NCI-H226 (cell line): ENCODE results near the gene PNKD.
A peak's percentile ranks its signal among the peaks of the same experiment; 100 is the strongest.

ENCODE experiments used
- DNase-seq: peaks from one replicate; pipeline ENCODE4 v3.0.0-alpha.2; 2015

Gene PNKD

DNA sequence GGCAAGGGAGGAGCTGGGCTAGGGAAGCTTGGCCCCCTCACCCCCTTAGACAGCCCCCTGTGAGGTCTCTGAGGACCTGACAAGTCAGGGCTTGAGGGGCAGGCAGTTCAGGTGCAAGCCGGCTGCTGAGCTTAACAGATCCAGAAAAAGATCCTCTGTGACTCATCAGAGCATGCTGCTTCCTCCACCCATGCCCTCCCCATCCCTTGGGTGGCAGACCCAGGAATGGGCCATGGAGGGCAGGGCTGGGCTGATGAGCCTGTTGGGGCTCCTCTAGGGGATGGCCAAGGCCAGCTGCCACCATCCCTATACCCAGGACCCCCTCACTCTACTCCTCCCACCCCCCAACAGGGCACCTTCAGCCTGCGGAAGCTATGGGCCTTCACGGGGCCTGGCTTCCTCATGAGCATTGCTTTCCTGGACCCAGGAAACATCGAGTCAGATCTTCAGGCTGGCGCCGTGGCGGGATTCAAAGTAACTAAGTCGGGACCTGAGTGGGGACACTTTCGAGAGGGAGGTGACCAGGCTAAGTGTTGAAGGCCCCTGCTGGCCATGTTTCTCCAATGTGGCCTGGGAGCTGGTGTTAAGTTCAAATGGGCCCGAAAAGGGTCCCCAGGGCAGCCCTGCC lies 113.7 kb downstream of the PNKD start:
- no peak for DNase-seq

DNA sequence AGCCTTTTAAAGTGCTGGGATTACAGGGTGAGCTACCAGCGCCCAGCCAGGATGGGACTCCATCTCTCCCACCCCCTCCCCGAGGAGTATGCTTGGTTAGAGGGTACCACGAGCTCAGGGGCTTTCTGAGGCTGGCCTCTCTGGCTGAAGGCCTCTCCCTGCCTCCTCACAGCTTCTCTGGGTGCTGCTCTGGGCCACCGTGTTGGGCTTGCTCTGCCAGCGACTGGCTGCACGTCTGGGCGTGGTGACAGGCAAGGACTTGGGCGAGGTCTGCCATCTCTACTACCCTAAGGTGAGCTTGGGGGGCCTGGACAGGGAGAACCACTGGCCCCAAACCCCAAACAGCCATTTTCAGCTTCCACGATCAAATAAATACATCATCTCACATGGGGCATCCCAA lies 114.7 kb downstream of the PNKD start:
- no peak for DNase-seq

DNA sequence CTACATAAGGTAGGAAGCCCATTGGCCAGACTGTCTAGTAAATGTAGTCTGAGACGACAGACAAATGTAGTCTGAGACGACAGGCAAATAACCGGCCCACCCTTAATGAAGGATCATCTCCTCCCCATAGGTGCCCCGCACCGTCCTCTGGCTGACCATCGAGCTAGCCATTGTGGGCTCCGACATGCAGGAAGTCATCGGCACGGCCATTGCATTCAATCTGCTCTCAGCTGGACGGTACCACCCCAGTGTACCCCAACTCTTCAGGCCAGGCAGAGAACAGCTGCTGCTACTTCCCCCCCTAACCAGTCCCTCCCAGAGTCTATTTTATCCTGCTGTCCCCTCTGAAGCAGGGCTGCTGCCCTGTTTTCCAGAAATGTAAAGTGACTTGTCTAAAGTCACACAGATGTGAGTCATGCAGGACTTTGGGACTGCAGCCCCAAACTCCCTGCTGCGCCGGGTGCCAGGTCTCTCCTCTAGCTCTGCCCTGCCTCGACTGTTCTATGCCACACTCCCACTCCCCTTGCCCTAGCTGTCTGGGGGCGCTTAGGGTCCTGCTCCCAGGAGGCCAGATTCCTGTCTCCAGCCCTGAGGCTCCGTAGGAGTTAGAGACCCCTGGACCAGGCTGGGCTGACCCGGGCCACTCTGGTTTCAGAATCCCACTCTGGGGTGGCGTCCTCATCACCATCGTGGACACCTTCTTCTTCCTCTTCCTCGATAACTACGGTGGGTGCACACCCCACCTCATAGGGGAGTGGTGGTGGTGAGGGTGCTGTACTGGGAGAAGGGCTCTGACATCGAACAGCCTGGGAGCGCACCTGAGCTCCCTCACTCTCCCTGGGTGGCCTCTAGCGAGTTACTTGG lies 116.4 kb downstream of the PNKD start:
- no peak for DNase-seq

DNA sequence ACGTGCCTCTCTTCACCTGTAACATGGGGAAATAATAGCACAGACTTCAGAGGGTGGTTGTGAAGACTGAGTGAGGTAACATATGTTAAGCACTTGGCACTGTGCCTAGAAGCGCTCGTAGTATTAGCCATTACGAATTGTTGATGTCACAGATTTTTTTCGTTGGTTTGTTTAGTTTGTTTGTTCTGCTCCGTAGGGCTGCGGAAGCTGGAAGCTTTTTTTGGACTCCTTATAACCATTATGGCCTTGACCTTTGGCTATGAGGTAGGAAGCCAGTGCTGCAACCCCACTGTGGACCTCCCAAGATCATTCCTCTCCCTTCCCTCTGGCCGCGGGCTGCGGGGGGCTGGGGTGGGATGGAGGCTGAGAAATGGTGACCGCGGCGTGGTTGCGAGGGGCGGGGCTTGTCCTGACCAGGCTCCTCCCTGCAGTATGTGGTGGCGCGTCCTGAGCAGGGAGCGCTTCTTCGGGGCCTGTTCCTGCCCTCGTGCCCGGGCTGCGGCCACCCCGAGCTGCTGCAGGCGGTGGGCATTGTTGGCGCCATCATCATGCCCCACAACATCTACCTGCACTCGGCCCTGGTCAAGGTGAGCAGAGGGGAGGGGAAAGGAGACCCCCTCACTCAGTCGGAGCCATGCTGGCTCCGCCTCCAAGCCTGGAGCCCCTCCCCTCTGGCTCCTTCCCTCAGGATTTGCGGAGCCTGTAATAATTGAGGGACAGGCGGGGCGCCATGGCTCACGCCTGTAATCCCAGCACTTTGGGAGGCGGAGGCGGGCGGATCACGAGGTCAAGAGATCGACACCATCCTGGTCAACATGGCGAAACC lies 117.3 kb downstream of the PNKD start:
- no peak for DNase-seq

DNA sequence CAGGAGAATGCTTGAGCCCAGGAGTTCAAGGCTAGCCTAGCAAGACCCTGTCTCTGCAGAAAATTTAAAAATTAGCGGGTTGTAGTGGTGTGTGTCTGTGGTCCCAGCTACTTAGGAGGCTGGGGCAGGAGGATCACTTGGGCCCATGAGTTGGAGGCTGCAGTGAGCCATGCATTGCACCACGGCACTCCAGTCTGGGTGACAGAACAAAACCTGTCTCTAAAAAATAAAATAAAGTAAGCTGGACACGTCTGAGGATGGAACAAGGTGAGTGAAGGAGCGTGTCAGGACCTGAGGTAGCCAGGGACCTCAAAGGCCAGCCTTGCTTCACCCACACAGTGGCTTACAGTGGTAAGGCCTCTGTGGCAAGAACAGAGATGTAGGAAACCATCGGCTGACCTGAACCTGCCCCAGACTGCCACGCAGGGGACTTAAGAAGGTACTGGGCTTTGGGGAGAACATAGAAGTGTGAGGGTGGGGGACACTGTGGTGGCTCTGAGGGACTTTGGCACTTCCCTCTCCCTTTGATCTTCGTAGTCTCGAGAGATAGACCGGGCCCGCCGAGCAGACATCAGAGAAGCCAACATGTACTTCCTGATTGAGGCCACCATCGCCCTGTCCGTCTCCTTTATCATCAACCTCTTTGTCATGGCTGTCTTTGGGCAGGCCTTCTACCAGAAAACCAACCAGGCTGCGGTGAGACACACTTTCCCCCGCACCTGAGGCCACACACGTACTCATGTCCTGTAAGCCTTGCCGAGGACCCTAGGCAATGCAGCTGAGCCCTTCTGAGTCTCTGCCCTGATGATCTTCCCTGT lies 119.2 kb downstream of the PNKD start:
- no peak for DNase-seq

DNA sequence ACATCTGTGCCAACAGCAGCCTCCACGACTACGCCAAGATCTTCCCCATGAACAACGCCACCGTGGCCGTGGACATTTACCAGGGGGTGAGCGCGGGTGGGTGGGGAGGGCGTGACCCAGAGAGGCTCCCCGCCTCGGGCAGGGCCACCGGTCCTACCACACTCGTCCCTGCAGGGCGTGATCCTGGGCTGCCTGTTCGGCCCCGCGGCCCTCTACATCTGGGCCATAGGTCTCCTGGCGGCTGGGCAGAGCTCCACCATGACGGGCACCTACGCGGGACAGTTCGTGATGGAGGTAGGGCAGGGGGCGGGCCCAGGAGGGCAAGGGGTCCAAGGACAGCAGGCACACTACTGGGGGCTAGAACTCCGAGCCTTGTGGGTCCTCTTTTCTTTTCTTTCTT lies 120.9 kb downstream of the PNKD start:
- no peak for DNase-seq

DNA sequence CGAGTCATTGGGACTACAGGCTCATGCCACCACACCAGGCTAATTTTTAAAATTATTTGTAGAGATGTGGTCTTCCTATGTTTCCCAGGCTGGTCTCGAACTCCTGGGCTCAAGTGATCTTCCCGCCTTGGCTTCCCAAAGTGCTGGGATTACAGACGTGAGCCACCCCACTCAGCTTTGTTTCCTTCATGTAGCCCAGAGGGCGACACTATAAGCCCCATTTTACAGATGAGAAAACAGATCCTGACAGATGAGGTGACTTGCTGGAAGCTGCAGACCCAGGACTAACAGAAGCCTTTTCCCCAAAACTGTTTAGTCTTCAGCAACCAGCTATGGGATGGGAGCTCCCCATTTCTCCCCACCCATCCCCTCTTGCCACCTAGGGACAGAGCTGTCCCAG lies 122.1 kb downstream of the PNKD start:
- DNase-seq = no peak

DNA sequence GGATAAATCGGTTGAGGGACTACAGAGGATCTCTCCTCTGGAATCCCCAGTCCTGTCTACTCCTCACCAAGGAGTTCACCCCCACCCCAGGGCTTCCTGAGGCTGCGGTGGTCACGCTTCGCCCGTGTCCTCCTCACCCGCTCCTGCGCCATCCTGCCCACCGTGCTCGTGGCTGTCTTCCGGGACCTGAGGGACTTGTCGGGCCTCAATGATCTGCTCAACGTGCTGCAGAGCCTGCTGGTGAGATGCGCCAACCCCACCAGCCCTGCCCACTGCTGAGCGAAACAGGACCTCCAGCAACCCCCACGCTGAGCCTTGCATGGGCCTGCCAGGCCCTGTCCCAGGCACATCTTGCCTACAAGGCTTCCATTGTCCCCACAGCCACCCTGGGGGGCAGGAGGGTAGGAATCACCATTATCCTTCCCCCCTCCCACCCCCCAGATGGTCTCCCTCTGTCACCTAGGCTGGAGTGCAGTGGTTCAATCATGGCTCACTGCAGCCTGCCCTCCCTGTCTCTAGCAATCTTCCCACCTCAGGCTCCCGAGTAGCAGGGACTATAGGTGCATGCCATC lies 122.7 kb downstream of the PNKD start:
- DNase-seq = no peak

DNA sequence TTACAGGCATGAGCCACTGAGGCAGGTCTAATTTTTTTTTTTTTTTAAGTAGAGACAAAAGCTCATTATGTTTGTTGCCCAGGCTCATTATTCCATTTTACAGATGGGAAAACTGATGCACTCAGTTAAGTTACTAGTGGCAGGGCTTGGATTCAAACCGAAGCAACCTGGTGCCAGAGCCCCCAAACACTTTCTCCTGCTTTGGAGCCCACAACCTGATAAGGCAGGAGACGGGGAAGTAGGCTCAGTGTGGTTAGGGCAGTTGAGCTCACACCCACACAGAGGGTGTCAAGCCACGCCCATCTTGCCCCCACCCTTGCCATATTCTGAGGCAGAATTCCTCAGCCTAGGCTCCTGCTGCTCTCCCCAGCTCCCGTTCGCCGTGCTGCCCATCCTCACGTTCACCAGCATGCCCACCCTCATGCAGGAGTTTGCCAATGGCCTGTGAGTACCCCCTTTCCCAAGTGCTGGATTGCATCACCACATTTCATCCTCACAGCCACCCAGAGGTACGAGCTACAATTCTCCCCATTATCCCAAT lies 123.5 kb downstream of the PNKD start:
- DNase-seq = no peak

DNA sequence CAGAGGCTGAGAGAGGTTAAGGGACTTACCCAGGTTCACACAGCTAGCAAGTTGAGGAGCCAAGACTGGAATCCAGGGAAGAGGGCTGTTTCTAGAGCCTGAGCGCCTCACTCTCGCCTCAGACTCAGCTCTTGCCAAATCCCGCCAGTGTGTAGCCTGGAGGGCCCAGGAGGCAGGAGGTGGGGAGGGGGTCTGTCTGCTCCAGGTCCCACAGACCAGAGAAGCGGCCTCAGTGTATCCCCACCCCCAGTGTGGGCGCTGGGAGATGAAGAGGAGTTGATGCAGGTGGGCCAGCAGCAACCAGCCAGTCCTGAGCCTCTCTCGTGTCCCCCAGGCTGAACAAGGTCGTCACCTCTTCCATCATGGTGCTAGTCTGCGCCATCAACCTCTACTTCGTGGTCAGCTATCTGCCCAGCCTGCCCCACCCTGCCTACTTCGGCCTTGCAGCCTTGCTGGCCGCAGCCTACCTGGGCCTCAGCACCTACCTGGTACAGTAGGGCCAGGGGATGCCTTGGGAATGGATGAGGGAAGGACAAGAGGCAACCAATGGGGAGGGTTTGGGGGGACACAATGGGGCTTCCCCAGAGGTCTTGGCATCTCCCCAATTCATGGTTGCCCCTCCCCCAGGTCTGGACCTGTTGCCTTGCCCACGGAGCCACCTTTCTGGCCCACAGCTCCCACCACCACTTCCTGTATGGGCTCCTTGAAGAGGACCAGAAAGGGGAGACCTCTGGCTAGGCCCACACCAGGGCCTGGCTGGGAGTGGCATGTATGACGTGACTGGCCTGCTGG lies 124.2 kb downstream of the PNKD start:
- DNase-seq = no peak

DNA sequence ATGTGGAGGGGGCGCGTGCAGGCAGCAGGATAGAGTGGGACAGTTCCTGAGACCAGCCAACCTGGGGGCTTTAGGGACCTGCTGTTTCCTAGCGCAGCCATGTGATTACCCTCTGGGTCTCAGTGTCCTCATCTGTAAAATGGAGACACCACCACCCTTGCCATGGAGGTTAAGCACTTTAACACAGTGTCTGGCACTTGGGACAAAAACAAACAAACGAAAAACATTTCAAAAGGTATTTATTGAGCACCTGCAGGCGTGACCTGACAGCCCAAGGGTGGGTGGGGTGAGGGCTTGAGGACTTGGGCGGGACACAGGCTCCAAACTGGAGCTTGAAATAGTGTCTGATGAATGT lies 124.7 kb downstream of the PNKD start:
- DNase-seq = no peak

DNA sequence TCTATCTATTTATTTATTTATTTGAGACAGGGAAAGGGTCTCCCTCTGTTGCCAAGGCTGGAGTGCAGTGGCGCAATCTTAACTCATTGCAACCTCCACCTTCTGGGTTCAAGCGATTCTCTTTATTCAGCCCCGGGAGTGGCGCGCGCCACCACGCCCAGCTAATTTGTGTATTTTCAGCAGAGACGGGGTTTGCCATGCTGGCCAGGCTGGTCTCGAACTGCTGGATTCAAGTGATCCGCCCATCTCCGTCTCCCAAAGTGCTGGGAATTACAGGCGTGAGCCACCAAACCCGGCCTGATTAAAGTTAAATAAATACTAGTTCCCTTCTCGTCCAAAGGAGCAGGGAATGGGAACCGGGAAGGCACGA lies 125.1 kb downstream of the PNKD start:
- DNase-seq = no peak

DNA sequence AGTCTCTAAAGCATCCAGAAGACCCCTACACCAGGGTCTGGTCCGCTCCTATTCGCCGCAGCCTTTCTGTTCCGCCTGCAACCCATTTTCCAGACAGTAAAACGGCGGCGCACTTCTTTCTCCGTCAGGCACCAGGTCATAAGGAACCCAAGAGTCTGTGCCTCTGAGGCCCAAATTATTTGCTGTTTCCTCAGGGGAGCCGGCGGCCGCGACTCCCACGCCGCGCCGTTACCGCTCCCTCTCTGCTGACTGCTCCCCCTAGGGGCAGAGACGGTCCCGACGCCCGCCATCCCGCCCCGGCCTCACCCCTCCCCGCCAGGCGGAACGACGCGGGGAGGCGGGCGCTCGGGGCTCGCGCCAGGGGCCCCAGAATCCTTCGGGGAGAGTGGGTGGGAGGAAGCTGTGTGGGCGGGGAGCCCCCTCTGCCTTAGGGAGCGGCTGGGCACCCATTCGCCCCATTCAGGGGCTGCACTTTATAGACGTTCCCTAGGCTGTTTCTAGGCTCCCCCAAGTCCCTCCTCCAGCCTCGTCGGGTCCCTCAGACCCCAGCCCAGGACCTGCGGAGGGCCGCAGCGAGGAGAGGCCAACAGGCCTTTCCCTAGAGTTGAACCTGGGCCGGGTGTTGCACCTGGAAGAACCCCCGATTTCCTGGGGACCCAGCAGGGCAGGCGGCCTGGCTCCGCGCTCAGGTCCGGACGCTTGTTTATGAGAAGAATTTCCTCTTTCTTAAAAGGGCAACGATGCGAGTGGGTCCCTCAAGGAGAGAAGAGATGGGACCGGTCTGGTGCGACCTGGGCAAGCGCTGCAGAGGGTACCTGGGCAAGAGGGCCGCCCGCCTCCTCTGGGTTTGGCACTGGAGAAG lies 125.7 kb downstream of the PNKD start:
- peak; percentile 81 for DNase-seq
